ENCODE measurements around the gene C12orf54.
"Not testable (repeated sequence)": the region's sequence is repeated elsewhere in the genome, so short reads cannot be mapped to it uniquely, and the experiment has no call there.

The C12orf54 gene

GRCh38 chr12:48482198-48482597 is at the start of gene C12orf54:
C12orf54 (plus strand) TSS chr12:48482498; CDS start chr12:48483297, 799 bp downstream.
- DNase-seq, result no peak

DNA sequence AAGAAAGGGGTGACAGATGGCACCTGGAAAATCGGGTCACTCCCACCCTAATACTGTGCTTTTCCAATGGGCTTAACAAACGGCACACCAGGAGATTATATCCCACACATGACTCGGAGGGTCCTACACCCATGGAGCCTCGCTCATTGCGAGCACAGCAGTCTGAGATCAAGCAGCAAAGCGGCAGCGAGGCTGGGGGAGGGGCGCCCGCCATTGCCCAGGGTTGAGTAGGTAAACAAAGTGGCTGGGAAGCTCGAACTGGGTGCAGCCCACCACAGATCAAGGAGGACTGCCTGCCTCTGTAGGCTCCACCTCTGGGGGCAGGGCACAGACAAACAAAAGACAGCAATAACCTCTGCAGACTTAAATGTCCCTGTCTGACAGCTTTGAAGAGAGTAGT is 48.3 kb upstream of the C12orf54 start:
- DNase-seq, result not testable (repeated sequence)

- DNase-seq, result no peak
Observed at GRCh38 chr12:48441069-48441468, 41.2 kb upstream of the C12orf54 start.

DNA sequence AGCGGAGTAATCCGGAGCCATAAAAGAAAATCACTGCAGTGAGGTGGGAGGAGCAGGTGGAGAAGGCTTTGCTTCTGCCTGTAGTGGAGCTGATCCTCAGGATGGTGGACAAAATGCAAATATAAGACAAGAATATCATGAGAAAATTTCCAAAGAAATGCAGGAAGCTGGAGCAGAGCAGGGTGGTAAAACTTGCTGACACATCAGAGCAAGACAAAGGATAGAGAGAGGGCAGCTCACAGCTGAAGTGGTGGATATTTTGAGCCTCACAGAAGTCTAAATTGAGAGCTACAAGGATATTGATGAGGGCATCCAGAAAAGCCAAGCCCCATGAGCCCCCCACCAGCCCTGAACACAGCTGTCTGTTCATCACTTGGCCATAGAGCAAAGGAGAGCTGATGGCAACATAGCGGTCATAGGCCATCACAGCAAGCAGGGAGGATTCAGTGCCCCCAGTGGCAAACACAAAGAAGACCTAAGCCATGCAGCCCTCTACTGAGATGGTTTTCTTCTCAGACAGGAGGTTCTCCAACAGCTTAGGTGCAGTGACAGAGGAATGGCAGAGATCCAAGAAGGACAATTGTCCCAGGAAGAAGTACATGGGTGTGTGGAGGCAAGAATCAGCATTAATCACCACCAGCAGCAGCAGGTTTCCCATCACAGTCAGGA is 40.0 kb upstream of the C12orf54 start:
- no peak for DNase-seq

GRCh38 chr12:48445538-48445937 is 36.8 kb upstream of the C12orf54 start:
- no peak for DNase-seq

- no peak for DNase-seq
Observed at GRCh38 chr12:48446161-48446776, 36.0 kb upstream of the C12orf54 start.

DNA sequence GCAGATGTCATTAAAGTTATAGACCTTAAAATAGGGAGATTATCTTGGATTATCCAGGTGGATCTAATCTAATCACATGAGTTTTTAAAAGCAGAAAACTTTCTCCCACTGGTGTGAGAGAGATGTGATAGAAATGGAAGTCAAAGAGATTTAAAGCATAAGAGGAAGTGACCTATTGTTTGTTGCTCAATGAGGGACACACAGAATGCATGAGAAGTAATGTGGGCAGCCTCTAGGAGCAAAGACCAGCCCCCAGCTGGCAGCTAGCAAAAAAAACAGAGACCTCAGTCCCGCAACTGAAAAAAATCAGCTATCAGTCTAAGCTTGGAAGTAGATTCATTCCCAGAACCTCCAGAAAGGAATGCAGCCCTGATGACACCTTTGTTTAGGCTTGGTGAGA is 34.5 kb upstream of the C12orf54 start:
- no peak for DNase-seq

GRCh38 chr12:48451372-48451771 is 30.9 kb upstream of the C12orf54 start:
- DNase-seq, result no peak

DNA sequence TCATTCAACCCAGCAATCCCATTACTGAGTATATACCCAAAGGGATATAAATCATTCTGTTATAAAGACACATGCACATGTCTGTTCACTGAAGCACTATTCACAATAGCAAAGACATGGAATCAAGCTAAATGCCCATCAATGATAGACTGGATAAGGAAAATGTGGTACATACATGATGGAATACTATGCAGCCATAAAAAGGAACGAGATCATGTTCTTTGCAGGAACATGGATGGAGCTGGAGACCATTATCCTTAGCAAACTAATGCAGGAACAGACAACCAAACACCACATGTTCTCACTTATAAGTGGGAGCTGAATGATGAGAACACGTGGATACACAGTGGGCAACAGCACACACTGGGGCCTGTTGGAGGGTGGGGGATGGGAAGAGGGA is 29.3 kb upstream of the C12orf54 start:
- DNase-seq, result not testable (repeated sequence)

- DNase-seq, result no peak
Observed at GRCh38 chr12:48454667-48455066, 27.6 kb upstream of the C12orf54 start.

GRCh38 chr12:48455116-48455515 is 27.2 kb upstream of the C12orf54 start:
- no peak for DNase-seq

- DNase-seq, result no peak
Observed at GRCh38 chr12:48459259-48459658, 23.0 kb upstream of the C12orf54 start.

GRCh38 chr12:48469027-48469426 is 13.3 kb upstream of the C12orf54 start:
- not testable (repeated sequence) for DNase-seq

- no peak for DNase-seq
Observed at GRCh38 chr12:48472259-48472658, 10.0 kb upstream of the C12orf54 start, which contains the start of gene ANP32D. ANP32D (plus strand) TSS chr12:48472559; CDS start chr12:48472665, 106 bp downstream.

GRCh38 chr12:48473061-48473460 is 9.2 kb upstream of the C12orf54 start:
- DNase-seq, result no peak

- DNase-seq, result not testable (repeated sequence)
Observed at GRCh38 chr12:48474497-48474896, 7.8 kb upstream of the C12orf54 start.

DNA sequence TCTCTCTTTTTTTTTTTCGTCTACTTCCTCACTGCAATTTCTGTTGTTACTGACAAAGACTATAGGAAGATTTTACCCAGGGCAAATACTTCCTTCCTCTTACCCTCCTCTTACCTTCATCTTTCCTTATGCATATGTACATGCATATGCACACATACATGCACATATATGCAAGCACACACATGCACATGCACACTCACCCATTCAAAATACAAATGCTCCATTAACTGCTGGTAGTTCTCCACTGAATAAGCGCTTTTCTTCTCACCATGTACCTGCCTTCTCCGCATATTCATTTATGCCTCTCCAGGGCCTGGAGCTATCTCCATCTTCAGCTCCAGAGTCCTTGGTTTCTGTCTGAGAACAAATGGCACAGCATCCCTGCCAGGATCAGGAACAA is 632 bp downstream of the C12orf54 start:
- no peak for DNase-seq

GRCh38 chr12:48486261-48486660 is 4.0 kb downstream of the C12orf54 start:
- DNase-seq, result no peak

- no peak for DNase-seq
Observed at GRCh38 chr12:48486679-48487078, 4.4 kb downstream of the C12orf54 start.

DNA sequence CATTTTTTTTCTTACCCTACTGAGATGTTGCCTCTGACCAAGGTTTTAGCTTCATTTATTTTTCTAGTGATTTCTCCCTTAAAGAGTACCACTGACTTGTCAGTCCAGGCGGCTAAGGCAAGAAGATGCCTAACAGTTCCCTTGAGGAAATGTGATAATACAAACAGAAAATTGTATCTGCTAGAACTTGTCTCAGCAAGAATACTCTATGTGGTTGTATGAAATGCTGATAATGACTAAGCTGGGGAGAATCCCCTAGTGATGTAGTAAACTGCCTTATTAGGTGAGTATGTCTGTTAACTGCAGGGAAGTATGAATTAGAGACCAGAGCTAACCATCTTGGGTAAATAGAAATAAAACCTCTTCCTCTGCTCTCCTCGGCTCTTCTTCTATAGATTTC is 6.7 kb downstream of the C12orf54 start:
- no peak for DNase-seq

GRCh38 chr12:48489456-48489855 is 7.2 kb downstream of the C12orf54 start:
- not testable (repeated sequence) for DNase-seq

DNA sequence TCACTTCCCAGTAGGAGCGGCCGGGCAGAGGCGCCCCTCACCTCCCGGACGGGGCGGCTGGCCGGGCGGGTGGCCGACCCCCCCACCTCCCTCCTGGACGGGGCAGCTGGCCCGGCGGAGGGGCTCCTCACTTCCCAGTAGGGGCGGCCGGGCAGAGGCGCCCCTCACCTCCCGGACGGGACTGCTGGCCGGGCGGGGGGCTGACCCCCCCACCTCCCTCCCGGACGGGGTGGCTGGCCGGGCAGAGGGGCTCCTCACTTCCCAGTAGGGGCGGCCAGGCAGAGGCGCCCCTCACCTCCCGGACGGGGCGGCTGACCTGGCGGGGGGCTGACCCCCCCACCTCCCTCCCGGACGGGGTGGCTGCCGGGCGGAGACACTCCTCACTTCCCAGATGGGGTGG is 18.0 kb downstream of the C12orf54 start:
- DNase-seq, result not testable (repeated sequence)

DNA sequence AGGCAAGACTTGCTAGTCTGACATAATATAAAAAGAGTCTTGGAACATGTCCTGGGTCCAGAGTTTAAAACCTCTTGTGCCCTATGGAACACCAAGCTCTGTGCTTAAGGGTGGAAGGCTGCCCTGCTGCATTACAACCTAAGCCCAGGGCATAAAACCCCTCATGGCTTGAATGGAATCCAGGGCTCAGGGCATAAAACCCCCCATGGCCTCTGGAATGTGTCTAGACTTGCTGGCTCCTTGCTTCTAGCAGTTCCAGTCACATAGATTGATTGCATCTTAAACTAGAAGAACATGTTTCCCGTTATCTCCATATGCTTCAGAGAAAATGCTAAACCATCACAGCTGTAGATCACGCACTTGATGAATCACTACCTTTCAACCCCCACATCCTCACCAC is 24.5 kb downstream of the C12orf54 start:
- DNase-seq, result not testable (repeated sequence)

DNA sequence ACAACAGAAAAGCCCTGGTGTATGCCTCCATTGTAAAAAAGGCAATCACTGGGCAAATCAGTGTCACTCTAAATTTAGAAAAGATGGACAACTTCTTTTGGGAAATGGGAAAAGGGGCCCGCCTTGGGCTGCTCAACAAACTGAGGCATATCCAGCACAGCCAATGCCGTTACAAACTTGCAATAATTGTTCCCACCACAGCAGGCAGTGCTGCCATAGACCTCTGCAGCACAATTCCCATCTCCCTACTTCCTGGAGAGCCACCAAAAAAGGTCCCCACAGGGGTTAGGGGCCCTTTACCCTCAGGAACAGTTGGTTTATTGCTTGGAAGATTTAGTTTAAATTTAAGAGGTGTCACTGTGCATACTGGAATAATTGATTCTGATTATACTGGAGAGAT is 26.7 kb downstream of the C12orf54 start:
- DNase-seq, result no peak

- no peak for DNase-seq
Observed at GRCh38 chr12:48510111-48510510, 27.8 kb downstream of the C12orf54 start.

Measured in activated naive CD4-positive, alpha-beta T cell (primary cell).